Fibroblast of peridontal ligament (primary cell): ENCODE data around the gene PRKN.

Source experiments
- DNase-seq: peaks from one replicate; pipeline ENCODE4 v3.0.0-alpha.2; 2010; ENCODE audit errors: extremely low read depth

The PRKN gene

DNA sequence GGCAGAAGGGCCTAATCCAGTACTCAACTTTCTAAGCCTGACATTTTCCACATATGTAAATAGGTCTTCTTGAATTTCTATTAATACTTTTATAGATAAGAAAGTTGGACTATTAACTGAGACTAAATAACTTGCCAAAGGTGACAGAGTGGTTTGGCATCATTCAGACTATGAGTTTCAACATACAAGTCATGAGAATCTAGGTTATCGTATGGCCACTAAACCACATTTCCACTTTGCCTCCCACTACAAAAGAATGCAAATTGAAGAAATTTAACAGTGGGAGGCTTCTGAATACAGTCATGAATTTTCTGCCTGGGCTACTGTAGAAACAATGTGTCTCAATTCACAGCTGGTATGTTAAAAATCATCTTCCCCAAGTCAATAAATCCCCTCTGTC, 922.7 kb downstream of the PRKN start:
- DNase-seq, result no peak

DNA sequence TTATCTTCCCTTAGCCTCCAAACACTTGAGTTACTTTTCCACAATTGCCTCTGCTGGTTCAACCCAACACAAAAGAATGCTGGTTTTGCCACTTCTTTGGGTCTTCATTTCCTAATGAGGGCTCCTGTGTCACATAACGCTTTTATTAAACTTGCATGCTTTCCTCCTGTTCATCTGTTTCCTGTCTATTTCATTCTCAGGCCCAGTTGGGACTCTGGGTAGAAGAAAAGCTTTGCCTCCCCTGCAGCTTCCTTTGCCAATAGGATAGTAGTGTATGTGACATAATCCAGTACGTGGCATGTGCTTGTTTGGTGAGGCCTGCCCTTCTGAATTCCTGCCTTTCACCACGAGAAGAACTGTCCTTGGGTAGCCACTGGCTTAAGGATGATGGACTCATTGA, 924.4 kb downstream of the PRKN start:
- DNase-seq, result no peak

DNA sequence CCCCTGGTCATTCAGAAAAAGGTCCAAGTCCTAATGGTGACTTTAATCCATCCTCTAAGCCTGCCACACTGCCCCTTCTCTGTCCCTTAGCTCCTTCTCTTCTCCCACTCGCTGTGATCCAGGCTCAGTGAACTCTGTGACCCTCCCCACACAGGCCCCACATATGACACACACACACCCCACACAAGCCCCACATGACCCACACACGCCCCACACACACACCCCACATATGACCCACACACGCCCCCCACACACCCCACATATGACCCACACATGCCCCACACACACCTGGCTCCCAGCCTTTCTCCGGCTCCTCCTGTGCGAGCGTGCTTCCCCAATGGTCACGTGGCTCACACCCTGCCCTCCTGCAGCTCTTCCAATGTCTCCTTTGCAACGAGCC, 925.3 kb downstream of the PRKN start:
- no peak for DNase-seq

DNA sequence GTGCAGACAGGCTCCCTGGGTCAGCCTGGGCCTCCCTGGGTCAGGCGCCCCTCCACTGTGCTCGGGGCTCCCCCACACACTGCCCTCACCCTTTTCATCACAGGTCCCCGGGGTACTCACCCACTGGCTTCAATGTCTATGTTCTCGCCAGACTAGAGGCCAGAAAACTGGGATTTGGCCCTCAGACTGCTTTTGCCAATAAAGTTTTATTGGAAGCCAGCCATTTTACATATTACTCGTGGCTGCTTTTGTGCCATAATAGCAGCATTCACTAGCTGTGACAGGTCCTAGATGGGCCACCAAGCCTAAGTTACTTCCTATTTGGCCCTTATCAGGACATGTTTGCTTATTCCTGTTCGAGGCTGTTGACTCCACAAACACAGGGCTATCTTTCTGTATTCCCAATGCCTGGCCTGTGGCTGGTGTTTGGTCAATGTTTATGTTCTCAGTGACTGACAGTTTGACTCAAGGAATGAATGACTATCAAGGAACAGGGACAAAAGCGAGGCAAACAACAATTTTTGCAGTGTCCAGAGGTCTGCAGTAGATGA, 928.6 kb downstream of the PRKN start:
- no peak for DNase-seq

DNA sequence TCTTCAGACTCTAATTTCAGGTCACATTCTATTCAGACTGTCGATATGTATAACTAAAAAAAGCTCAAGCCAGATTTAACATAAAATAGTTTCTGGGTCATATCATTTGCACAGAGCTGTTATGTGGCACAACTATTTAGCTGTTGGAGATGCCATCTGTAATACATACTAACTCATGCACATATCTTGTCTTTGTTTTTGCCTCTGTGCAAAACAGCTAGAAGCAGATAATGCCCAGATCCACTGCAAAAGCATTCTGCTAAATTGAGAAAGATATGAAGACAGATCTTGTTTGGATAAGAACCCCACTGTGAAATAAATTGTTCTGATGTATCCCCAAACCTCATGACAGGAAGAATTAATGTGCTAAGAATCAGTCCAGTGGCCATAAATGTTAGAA, 930.9 kb downstream of the PRKN start:
- no peak for DNase-seq

GRCh38 chr6:161792851-161793493, 934.6 kb downstream of the PRKN start:
- DNase-seq, result no peak

DNA sequence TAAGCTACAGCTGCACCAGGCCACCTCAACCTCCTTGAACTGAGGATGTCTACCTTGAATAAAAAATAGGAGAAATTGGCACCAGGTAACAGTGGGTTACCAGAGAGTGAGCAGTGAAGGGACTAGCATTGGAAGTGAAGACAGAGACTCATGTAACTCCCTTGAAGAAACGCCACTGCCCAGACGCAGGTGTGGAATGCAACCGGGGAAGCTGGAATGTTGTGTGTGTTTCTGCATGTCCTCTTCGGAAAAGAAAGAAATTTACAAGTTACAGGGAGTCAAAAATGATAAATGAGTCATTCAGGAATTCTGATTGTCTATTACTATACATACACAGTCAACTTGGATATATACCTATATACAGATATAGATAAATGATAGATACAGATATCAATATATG, 939.0 kb downstream of the PRKN start:
- DNase-seq, result no peak

- no peak for DNase-seq
Measured at GRCh38 chr6:161772176-161772575, 955.4 kb downstream of the PRKN start.

GRCh38 chr6:161761966-161762365, 965.6 kb downstream of the PRKN start:
- DNase-seq, result no peak

- no peak for DNase-seq
Measured at GRCh38 chr6:161755080-161755479, 972.5 kb downstream of the PRKN start.

GRCh38 chr6:161750686-161751085, 976.9 kb downstream of the PRKN start:
- DNase-seq, result no peak

DNA sequence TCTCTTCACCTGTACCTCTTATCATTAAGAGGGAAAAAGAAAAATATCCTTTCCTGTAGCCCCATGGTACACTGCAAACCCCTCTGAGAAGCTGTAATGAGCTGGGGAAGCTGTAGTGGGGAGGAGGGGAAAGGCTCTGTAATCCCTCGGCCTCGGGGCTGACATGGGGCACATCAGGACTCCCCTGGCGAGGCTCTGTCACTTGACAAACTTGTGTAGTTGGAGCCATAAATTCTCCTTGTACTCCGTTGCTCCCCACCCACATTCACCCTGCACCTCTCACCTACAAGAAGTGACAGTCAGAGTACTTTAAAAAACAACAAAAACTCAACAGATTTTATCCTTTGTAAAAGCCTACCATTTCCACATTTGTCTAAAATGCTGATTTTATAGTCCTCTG, 978.0 kb downstream of the PRKN start:
- no peak for DNase-seq

- no peak for DNase-seq
Measured at GRCh38 chr6:161748535-161749416, 978.8 kb downstream of the PRKN start.

DNA sequence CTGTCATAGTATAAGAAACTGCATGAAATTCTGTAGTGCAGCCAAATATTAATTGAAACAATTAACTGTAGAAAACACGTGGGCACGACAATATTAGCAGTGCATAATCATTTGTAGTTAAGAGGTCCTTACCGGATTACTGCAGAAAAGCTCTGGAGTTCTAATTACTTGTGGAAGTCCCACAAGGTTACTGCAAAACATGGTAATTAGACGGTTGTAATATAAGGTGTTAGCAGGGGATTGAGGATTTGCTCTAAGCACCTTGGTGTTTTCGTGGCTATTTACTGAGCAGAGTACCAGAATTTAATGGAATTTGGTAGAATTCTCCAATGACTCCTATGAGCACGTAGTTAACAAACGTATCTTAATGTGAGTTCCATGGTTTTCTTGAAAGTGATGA, 980.1 kb downstream of the PRKN start:
- DNase-seq, result no peak

DNA sequence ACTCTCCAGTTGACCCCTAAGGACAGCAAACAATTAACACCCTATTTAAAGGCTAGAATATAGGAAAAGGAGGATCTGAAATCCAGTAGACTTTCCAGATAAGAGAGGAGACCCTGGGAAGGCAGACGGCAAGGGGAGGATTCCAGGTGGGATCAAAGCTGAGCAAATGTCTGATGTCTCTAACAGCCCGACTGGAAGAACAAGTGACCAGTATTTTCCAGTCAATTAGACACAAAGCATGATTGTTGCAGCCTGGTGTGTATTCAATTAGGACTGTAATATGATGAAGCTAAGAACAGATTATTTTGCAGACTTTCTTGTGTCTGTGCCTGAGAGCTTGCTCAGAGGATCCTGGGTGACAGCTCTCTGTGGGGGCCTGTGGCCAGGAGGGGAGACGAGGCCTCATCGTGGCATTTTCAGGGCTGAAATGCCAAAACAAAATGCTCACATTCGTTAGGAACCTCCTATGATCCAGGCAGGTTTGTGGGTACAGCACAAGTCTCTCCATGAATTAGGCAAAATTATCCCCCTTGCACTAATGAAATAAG, 981.9 kb downstream of the PRKN start:
- no peak for DNase-seq

DNA sequence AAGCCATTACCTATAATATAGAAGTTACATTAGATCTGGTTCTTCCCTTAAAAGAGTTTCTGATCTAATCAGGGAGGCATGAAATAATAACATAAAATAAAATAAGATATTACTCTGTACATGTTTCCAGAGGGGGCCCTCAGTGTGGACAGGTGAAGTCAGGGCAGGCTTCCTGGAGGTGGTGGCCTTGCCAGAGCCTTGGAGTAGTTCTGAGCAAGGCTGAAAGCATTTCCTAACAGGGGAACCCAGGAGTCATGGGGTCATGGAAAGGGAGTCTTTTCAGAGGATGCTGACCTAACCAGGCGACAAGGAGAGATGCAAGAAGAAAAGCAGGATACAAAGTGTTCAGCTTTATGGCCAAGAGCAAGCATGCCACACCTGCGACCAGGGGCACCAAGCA, 982.4 kb downstream of the PRKN start:
- DNase-seq, result no peak

DNA sequence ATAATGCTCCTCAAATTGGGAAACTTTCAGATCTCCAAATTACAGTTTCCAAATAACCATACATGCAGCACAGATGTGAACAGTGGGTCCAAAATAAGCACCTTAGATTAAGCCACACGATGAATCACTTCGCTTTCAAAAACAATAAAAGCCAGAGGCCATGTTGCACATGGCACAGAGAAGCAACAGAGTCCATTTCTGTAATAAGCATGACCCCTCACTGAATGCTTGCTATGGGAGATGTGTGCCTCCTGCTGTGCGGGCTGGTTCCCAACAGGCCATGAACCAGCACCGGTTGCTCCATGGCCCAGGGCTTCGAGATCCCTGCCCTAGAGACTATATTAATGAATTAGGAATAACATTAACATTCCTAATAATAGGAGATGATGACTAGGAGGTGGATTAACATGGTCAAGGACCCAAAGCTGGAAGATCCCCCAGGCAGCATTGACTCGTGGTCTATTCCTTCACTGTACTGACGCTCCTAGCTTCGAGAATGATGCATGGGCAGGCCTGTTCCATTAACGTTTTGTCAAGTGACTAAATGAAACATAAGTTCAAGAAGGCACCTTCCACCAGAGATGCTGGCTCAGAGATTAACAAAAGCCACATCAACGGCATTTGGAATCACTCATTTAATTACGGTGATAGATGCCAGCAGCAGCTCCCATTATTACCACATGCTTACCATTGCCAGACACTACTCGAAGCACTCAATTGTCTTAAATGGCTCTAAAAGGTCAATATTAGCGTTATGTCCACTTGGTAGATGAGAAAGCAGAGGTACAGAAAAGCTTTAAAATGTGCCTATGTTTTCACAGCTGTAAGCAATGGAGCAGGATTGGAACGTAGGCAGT, 983.1 kb downstream of the PRKN start:
- DNase-seq, result no peak

DNA sequence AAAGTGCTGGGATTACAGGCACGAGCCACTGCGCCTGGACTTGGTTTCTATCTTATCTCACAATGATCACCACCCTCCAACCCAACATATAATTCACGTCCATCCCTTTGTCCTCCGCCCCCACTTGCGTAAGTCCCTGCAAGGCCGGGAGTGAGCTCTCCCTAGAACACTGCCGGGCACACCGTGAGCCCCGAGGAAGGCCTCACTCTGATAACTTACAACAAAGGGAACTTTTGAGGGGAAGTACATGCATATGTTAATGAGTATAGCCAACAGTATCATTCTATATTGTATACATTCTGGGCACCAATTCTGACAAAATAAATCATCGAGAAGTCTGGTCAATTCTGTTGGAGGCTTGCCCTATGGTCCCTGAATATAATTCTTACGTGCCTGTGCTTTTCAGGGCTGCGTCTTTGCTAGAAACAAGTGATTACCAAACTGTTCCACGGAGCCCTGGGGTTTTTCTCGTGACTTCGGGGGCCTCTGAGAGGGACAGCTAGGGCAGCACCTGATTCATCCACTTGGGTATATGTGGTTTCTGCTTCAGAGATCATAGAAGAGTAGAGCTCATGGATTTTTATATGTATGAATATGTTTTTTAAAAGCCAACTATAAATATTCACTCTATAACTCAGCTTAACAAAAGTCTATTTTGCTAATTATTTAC, 983.9 kb downstream of the PRKN start:
- DNase-seq, result no peak

DNA sequence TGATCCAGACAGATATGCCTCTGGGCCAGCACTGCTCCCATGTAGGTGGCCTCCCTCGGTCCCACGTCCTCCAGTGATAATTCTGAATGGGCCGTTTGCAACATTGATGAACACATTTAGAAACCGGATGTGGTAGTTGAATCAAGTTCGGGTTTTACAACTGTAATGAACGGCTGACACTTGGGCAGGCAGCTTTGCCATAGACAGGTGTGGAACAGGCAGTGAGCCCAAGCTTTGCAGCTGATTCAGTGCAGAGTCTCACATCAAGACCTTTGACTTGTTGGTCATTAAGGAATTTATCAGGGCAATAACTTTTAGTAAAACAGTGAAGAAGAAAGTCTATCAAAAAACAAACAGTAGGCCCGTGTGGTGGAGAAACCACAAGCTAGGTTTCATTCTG, 987.1 kb downstream of the PRKN start:
- DNase-seq, result no peak

- no peak for DNase-seq
Measured at GRCh38 chr6:161736781-161737292, 990.7 kb downstream of the PRKN start.

DNA sequence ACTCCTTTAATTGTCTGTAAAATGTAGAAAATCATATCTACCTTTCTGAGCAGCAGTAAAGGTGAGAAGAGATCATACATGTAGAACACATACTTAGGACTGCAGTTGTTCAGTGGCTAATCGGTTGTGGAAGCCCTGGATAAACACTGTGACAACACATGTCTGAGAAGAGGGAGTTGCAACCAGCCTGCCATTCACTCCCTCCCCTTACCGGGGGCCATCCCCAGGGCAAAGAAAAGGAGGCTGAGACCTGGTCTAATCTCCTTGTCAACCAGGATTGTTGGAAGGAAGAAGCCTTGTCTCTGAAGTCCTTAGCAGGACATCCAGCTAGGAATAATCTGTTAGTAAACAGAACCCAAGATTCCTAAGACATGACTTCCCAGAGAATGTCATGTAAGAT, 991.2 kb downstream of the PRKN start:
- no peak for DNase-seq
